Ovary (tissue), 3 donors: ENCODE results near the gene WDR54.

Source experiments
- EP300 ChIP-seq: sonication (generic); formaldehyde crosslinking; IDR thresholded peaks from one replicate; pipeline ENCODE4 v1.6.1; 2017; ENCODE audit warnings: antibody characterized with exemption
- POLR2A ChIP-seq: fragments of 450-650 bp; IDR thresholded peaks from one replicate; pipeline ENCODE4 v1.6.1; 2017; ENCODE audit warnings: antibody characterized with exemption, mild to moderate bottlenecking, moderate library complexity
- TF ChIP-seq, protein P1 (sequence below), 3 donors: fragments of 450-650 bp in 2 of 3; fragments of 200-600 bp in 1 of 3; IDR thresholded peaks; one replicate each; pipeline versions ENCODE4 v1.5.1 to v1.8.0; 2016 to 2022; ENCODE audit warnings: antibody characterized with exemption in 3 of 3, mild to moderate bottlenecking in 1 of 3
- donor health status: DM: no; HTN: no; CAD: no.

DNA sequence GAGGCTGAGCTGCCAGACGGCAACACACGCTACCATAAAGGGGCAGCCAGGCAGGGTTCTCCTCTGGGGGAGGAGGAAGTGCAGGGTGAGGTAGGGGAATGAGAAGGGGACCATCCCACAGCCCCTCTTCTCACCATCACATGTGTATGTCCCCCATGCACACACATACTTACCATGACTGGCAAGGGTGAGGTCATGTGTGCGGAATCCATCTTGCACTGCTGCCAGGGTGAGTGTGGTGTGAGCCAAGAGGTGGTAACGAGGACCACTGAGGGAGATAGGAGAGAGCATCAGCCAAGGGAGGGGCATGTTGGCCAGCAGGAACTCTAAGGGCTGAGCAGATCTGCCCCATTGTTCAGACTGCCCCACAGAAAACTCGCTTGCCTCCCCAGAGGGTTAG is 7.1 kb downstream of the WDR54 start:
- TF ChIP-seq, protein P1, sequence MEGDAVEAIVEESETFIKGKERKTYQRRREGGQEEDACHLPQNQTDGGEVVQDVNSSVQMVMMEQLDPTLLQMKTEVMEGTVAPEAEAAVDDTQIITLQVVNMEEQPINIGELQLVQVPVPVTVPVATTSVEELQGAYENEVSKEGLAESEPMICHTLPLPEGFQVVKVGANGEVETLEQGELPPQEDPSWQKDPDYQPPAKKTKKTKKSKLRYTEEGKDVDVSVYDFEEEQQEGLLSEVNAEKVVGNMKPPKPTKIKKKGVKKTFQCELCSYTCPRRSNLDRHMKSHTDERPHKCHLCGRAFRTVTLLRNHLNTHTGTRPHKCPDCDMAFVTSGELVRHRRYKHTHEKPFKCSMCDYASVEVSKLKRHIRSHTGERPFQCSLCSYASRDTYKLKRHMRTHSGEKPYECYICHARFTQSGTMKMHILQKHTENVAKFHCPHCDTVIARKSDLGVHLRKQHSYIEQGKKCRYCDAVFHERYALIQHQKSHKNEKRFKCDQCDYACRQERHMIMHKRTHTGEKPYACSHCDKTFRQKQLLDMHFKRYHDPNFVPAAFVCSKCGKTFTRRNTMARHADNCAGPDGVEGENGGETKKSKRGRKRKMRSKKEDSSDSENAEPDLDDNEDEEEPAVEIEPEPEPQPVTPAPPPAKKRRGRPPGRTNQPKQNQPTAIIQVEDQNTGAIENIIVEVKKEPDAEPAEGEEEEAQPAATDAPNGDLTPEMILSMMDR (IDR thresholded peaks at IDR 0.05) = no peak
- TF ChIP-seq POLR2A = no peak
- no peak for TF ChIP-seq EP300
